ENCODE measurements around the gene TNFSF8.

TNFSF8 gene

DNA sequence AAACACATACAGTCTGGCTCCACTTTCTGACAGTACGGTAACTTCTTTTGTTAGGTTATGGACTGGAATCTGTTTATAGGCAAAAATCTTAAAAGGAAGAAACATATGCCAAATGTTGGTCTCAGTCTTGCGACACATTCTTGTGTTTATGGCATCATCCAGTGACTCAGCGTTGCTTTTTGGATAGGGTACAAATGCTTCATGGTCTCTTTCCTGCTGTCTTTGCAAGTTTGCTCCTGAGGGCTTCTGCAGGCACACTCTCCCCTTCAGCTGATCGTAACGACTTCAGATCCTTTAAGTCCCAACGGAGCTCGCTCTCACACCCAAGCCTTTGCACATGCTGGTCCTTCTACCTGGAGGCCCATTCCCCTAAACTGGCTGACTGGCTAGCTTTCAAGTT, 23.6 kb upstream of the TNFSF8 start:
- peaks cover 2% of the 10 kb centered on the region; the same call in 1 of the 2 replicates for H3K9me3 ChIP-seq (ENCODE audit: insufficient read depth, low read length)
- no peaks in the 10 kb centered on the region for H3F3A ChIP-seq (ENCODE audit: insufficient read depth)
- no peaks in the 10 kb centered on the region for H3K27me3 ChIP-seq (ENCODE audit: low read length)
- no peaks in the 10 kb centered on the region for H3K79me2 ChIP-seq (ENCODE audit: insufficient read depth, low read length)
- no peaks in the 10 kb centered on the region for H4K20me1 ChIP-seq (ENCODE audit: low read depth, low read length)
- no peak overlapping the region for H3K4me3 ChIP-seq (ENCODE audit: insufficient read depth, low read length, poor library complexity, severe bottlenecking)
- no peak overlapping the region for H3K27ac ChIP-seq (ENCODE audit: low read depth, low read length)
- H2AFZ ChIP-seq (ENCODE audit: low read depth, low read length, severe bottlenecking) = no peak overlapping the region
- no peak for TF ChIP-seq EZH2phosphoT487 (conservative IDR thresholded peaks at IDR 0.05; ENCODE audit: low read length)
- TF ChIP-seq, protein P1, sequence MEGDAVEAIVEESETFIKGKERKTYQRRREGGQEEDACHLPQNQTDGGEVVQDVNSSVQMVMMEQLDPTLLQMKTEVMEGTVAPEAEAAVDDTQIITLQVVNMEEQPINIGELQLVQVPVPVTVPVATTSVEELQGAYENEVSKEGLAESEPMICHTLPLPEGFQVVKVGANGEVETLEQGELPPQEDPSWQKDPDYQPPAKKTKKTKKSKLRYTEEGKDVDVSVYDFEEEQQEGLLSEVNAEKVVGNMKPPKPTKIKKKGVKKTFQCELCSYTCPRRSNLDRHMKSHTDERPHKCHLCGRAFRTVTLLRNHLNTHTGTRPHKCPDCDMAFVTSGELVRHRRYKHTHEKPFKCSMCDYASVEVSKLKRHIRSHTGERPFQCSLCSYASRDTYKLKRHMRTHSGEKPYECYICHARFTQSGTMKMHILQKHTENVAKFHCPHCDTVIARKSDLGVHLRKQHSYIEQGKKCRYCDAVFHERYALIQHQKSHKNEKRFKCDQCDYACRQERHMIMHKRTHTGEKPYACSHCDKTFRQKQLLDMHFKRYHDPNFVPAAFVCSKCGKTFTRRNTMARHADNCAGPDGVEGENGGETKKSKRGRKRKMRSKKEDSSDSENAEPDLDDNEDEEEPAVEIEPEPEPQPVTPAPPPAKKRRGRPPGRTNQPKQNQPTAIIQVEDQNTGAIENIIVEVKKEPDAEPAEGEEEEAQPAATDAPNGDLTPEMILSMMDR (IDR thresholded peaks at IDR 0.05; ENCODE audit: insufficient read depth, low read length, poor library complexity, severe bottlenecking) = no peak
- no peak overlapping the region for H3K9ac ChIP-seq (ENCODE audit: low read length)
- H3K4me2 ChIP-seq (ENCODE audit: low read depth, low read length, poor library complexity, severe bottlenecking) = peak overlapping the region; percentile 54
- no peaks in the 10 kb centered on the region for H3K9me2 ChIP-seq (replicated peaks; ENCODE audit: insufficient read depth, low read length)
- H3K36me3 ChIP-seq (ENCODE audit: low read length) = no peaks in the 10 kb centered on the region

DNA sequence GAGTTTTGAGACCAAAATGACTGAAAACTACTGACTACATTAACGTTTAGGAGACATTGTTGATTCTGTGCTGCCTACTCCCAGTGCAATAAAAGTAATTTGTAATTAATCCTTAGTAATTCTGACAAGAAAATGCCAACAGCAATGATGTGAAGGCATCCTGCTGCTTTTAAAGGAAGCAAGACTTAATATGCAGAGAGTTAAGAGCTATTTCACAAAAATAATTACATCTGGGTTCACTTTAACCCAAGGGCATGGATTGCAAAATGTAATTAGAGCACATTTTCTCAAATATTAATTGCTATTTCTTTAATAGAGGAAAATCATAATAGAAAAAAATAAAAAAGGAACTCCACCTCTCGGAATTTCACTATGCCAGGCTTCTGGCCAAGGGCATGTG, 22.7 kb upstream of the TNFSF8 start:
- TF ChIP-seq, protein P1 (IDR thresholded peaks at IDR 0.05; ENCODE audit: insufficient read depth, low read length, poor library complexity, severe bottlenecking) = no peak
- TF ChIP-seq EZH2phosphoT487 (conservative IDR thresholded peaks at IDR 0.05; ENCODE audit: low read length) = no peak
- H3K9me3 ChIP-seq (ENCODE audit: insufficient read depth, low read length) = no peaks in the 10 kb centered on the region
- H3K36me3 ChIP-seq (ENCODE audit: low read length) = no peaks in the 10 kb centered on the region
- no peak overlapping the region for H3K4me2 ChIP-seq (ENCODE audit: low read depth, low read length, poor library complexity, severe bottlenecking)
- H3K27me3 ChIP-seq (ENCODE audit: low read length) = no peaks in the 10 kb centered on the region
- H3F3A ChIP-seq (ENCODE audit: insufficient read depth) = no peaks in the 10 kb centered on the region
- no peaks in the 10 kb centered on the region for H3K79me2 ChIP-seq (ENCODE audit: insufficient read depth, low read length)
- no peaks in the 10 kb centered on the region for H3K9me2 ChIP-seq (replicated peaks; ENCODE audit: insufficient read depth, low read length)
- H4K20me1 ChIP-seq (ENCODE audit: low read depth, low read length) = no peaks in the 10 kb centered on the region
- no peak overlapping the region for H3K9ac ChIP-seq (ENCODE audit: low read length)
- H2AFZ ChIP-seq (ENCODE audit: low read depth, low read length, severe bottlenecking) = no peak overlapping the region
- no peak overlapping the region for H3K4me3 ChIP-seq (ENCODE audit: insufficient read depth, low read length, poor library complexity, severe bottlenecking)
- H3K27ac ChIP-seq (ENCODE audit: low read depth, low read length) = no peak overlapping the region

DNA sequence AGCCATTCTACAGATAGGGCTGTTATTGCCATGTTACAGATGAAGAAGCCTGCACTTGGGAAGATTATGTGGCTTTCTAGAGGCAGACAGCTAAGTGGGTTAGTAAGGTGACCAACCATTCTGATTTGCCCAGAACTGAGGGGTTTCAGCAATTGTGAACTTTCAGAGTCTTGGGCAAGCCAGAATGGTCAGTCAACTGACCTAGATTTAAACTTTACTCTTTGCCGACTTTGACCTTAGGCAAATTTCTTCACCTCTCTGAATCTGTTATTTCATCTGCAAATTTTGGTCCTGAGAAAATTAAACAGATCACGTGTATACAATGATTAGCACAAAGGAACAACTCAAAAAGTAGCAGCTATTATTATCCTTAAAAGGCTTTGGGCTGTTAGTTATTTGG, 20.4 kb upstream of the TNFSF8 start:
- Histone ChIP-seq H3K9ac (ENCODE audit: low read length) (no peak overlapping the region), H2AFZ (ENCODE audit: low read depth, low read length, severe bottlenecking) (no peak overlapping the region), H3K27me3 (ENCODE audit: low read length) (no peaks in the 10 kb centered on the region), H3K4me2 (ENCODE audit: low read depth, low read length, poor library complexity, severe bottlenecking) (no peak overlapping the region), H3F3A (ENCODE audit: insufficient read depth) (no peaks in the 10 kb centered on the region), H3K9me3 (ENCODE audit: insufficient read depth, low read length) (no peaks in the 10 kb centered on the region), H3K79me2 (ENCODE audit: insufficient read depth, low read length) (no peaks in the 10 kb centered on the region), H3K27ac (ENCODE audit: low read depth, low read length) (no peak overlapping the region), H3K9me2 (replicated peaks; ENCODE audit: insufficient read depth, low read length) (no peaks in the 10 kb centered on the region), H4K20me1 (ENCODE audit: low read depth, low read length) (no peaks in the 10 kb centered on the region), H3K4me3 (ENCODE audit: insufficient read depth, low read length, poor library complexity, severe bottlenecking) (no peak overlapping the region), H3K36me3 (ENCODE audit: low read length) (no peaks in the 10 kb centered on the region)
- TF ChIP-seq, protein P1 (IDR thresholded peaks at IDR 0.05; ENCODE audit: insufficient read depth, low read length, poor library complexity, severe bottlenecking) = no peak
- no peak for TF ChIP-seq EZH2phosphoT487 (conservative IDR thresholded peaks at IDR 0.05; ENCODE audit: low read length)
